IMR-90 (cell line): ENCODE data around the gene CUL4A.

Experiments
- CEBPB ChIP-seq: IDR thresholded peaks from 2 replicates; pipeline ENCODE4 v1.6.1; 2012; ENCODE audit warnings: low read depth, low read length, improper control_type of control experiment
- CTCF ChIP-seq: conservative IDR thresholded peaks from 2 replicates; pipeline ENCODE4 v1.5.1; 2012; ENCODE audit warnings: mild to moderate bottlenecking, low read depth, low read length, improper control_type of control experiment
- MAFK ChIP-seq: IDR thresholded peaks from 2 replicates; pipeline ENCODE4 v1.6.1; 2012; ENCODE audit warnings: low read depth, low read length, improper control_type of control experiment
- POLR2A ChIP-seq: IDR thresholded peaks from 2 replicates; pipeline ENCODE4 v1.6.1; 2012; ENCODE audit warnings: mild to moderate bottlenecking, low read depth, low read length
- RFX5 ChIP-seq: IDR thresholded peaks from 2 replicates; pipeline ENCODE4 v1.8.0; 2012; ENCODE audit warnings: low read depth, mild to moderate bottlenecking, low read length, moderate library complexity

- TF ChIP-seq CTCF: no peak
- no peak for TF ChIP-seq RFX5
- TF ChIP-seq MAFK: no peak
- TF ChIP-seq CEBPB: no peak
- no peak for TF ChIP-seq POLR2A
Observed at GRCh38 chr13:113232208-113233003, 23.0 kb downstream of the CUL4A start.
